ENCODE data around the gene LUZP2.

GRCh38 chr11:24819863-24820434 lies 323.1 kb downstream of the LUZP2 start:
- TF ChIP-seq POLR2A (IDR thresholded peaks at IDR 0.05; ENCODE audit: low read length) (no peak), GATA1 (IDR thresholded peaks at IDR 0.05; ENCODE audit: low read depth, low read length) (no peak)
